AG09319 (cell line): ENCODE measurements around the gene PDE9A.

Experiments used
- DNase-seq: peaks from one replicate; pipeline ENCODE4 v3.0.0-alpha.2; 2010; ENCODE audit warnings: low read depth; ENCODE audit errors: extremely low read depth
- CTCF ChIP-seq: IDR thresholded peaks from 2 replicates; pipeline ENCODE4 v1.5.1; 2011; ENCODE audit warnings: low read depth, mild to moderate bottlenecking, inconsistent platforms, low read length, moderate library complexity

PDE9A gene

GRCh38 chr21:42644223-42645208 is 8.9 kb upstream of the PDE9A start:
- no peak for TF ChIP-seq CTCF
- DNase-seq = no peak

- DNase-seq = no peak
- no peak for TF ChIP-seq CTCF
Measured at GRCh38 chr21:42645211-42646075, 8.0 kb upstream of the PDE9A start.

- no peak for TF ChIP-seq CTCF
- DNase-seq = no peak
Measured at GRCh38 chr21:42646076-42646825, 7.2 kb upstream of the PDE9A start.

- TF ChIP-seq CTCF = no peak
Measured at GRCh38 chr21:42646836-42647235, 6.6 kb upstream of the PDE9A start.

GRCh38 chr21:42648606-42649005 is 4.8 kb upstream of the PDE9A start:
- DNase-seq = no peak

More at GRCh38 chr21:42646836-42647235, 6.6 kb upstream of the PDE9A start:
- DNase-seq = no peak

More at GRCh38 chr21:42648606-42649005, 4.8 kb upstream of the PDE9A start:
- TF ChIP-seq CTCF = no peak
